ENCODE measurements around the gene VPS16.

DNA sequence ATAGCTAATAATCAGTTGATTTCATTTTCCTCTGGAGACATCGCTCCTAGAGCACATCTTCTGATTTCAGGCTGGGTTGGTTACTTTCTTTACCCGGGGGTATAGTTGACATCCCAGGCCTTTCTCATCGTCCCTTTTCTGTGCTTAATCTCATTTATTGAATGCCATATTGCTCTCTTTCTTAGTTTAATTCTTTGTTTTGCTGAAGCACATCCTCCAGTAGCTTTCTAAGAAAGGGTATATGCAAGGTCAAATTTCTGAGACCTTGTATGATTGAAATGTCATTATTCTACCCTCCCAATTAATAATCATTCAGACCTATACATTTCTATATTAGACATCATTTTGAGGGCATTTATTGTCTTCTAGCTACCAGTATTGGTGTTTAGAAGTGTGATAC, 28.4 kb upstream of the VPS16 start:
- TF ChIP-seq EZH2 (IDR thresholded peaks at IDR 0.05; ENCODE audit: insufficient read depth, low read length) = no peak
- TF ChIP-seq CTCF (IDR thresholded peaks at IDR 0.05; ENCODE audit: insufficient read depth, low read depth, low read length) = no peak

All from astrocyte (in vitro differentiated cells and primary cell).